ENCODE measurements around the gene SERPINB3.

DNA sequence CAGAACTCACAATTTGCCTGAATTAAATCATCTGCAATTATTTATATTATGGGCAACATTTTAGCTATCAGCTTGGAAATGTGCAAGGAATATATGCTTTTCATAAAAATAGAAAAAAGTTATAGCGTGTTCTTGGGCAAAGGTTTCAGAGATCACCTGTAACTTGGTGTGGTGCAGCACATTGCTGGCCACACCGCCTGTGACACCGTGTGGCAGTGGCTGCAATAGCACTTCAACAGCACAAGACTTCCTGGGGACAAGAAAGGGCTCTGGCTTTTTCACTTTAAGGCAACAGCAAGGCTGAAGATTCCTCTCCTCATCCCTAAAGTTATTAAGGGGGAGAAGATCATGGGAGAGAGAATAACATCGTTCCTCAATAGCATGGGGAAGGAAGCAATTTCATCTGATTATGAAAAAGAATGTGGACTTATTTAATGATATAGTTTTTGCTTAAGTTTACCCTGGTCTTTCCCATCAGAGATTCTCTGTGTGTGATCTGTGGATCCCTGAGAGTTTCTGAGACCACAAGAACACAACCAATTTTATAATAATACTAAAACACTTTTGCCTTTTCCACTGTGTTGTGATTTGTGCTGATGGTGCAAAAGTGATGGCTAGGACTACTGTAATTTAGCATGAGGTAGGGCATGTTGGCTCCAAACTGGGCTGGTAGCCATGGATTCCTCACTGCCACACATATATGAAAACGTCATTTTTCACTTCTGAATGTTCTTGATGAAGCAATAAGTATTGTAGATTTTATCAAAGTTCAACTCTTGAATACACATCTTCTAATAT is 15.0 kb upstream of the SERPINB3 start:
- TF ChIP-seq EZH2 (IDR thresholded peaks at IDR 0.05; ENCODE audit: borderline replicate concordance, insufficient read depth, low read depth, low read length, poor library complexity, severe bottlenecking) (no peak), CTCF (IDR thresholded peaks at IDR 0.05) (no peak)

Measured in B cell (primary cell).